Measurements from ENCODE around the gene TMEM116. TPM values are rescaled to one million over a fixed set of nuclear protein-coding genes. Genes with fewer than 3 reads are reported as not detected.

The TMEM116 gene
- total RNA-seq, 4 donors from 2014 or later, result 3.5 to 8.4 (median 7.5) TPM

- WGBS, result 84% methylated on average over 4 of the region's 4 CpGs
- H3K36me3 ChIP-seq, result peaks cover 62 to 96% (median 86%) of the 10 kb centered on the region in 4 donors
These were observed 22.3 kb upstream of the TMEM116 start for GRCh38 chr12:112035219-112035785.

GRCh38 chr12:112032292-112032691, 19.3 kb upstream of the TMEM116 start:
- Histone ChIP-seq H3K4me1 (no peaks in the 10 kb centered on the region), H3K27ac (replicated peaks in 1 of 4) (no peak overlapping the region), H3K9me3 (no peaks in the 10 kb centered on the region), H3K4me3 (no peak overlapping the region), H3K27me3 (no peaks in the 10 kb centered on the region), H3K36me3 (peaks cover 50 to 93% (median 74%) of the 10 kb centered on the region in 4 donors)
- no peak for TF ChIP-seq POLR2A (IDR thresholded peaks at IDR 0.05; ENCODE audit: low read depth)
- TF ChIP-seq POLR2AphosphoS5 (IDR thresholded peaks at IDR 0.05), result no peak
- no peak for TF ChIP-seq CTCF (IDR thresholded peaks at IDR 0.05)
- no peak for TF ChIP-seq EP300 (IDR thresholded peaks at IDR 0.05)
- intact Hi-C loops (cut with DNase I), result no loop called here
- no peak for DNase-seq (ENCODE audit: extremely low spot score)
- WGBS, result 87% methylated on average over 5 of the region's 5 CpGs

More at GRCh38 chr12:112035219-112035785, 22.3 kb upstream of the TMEM116 start:
- no peak for DNase-seq (ENCODE audit: extremely low spot score)
- intact Hi-C loops (cut with DNase I), result no loop called here
- H3K27ac ChIP-seq (replicated peaks in 1 of 4), result no peak overlapping the region
- H3K4me3 ChIP-seq, result no peak overlapping the region
- no peaks in the 10 kb centered on the region for H3K27me3 ChIP-seq
- TF ChIP-seq POLR2AphosphoS5 (IDR thresholded peaks at IDR 0.05) (no peak), CTCF (IDR thresholded peaks at IDR 0.05) (no peak), EP300 (IDR thresholded peaks at IDR 0.05) (no peak), POLR2A (IDR thresholded peaks at IDR 0.05; ENCODE audit: low read depth) (no peak)
- H3K9me3 ChIP-seq, result no peaks in the 10 kb centered on the region
- H3K4me1 ChIP-seq, result no peaks in the 10 kb centered on the region

GRCh38 chr12:112031472-112031871, 18.5 kb upstream of the TMEM116 start:
- H3K36me3 ChIP-seq, result peaks cover 45 to 85% (median 68%) of the 10 kb centered on the region in 4 donors
- H3K4me1 ChIP-seq, result no peaks in the 10 kb centered on the region
- TF ChIP-seq POLR2A (IDR thresholded peaks at IDR 0.05; ENCODE audit: low read depth) (no peak), EP300 (IDR thresholded peaks at IDR 0.05) (no peak), CTCF (IDR thresholded peaks at IDR 0.05) (no peak), POLR2AphosphoS5 (IDR thresholded peaks at IDR 0.05) (no peak)
- DNase-seq (ENCODE audit: extremely low spot score), result no peak
- 85% methylated on average over 2 of the region's 2 CpGs for WGBS
- H3K9me3 ChIP-seq, result no peaks in the 10 kb centered on the region
- H3K27me3 ChIP-seq, result no peaks in the 10 kb centered on the region
- no peak overlapping the region for H3K27ac ChIP-seq (replicated peaks in 1 of 4)
- no peak overlapping the region for H3K4me3 ChIP-seq
- intact Hi-C loops (cut with DNase I), result no loop called here

- DNase-seq (ENCODE audit: extremely low spot score), result no peak
- no peaks in the 10 kb centered on the region for H3K9me3 ChIP-seq
- no peak overlapping the region for H3K27ac ChIP-seq (replicated peaks in 1 of 4)
- intact Hi-C loops (cut with DNase I), result no loop called here
- TF ChIP-seq POLR2AphosphoS5 (IDR thresholded peaks at IDR 0.05) (no peak), POLR2A (IDR thresholded peaks at IDR 0.05; ENCODE audit: low read depth) (no peak), CTCF (IDR thresholded peaks at IDR 0.05) (no peak), EP300 (IDR thresholded peaks at IDR 0.05) (no peak)
- WGBS, result 95% methylated on average over 2 of the region's 2 CpGs
- no peaks in the 10 kb centered on the region for H3K4me1 ChIP-seq
- H3K4me3 ChIP-seq, result no peak overlapping the region
- no peaks in the 10 kb centered on the region for H3K27me3 ChIP-seq
- peaks cover 36 to 71% (median 58%) of the 10 kb centered on the region in 4 donors for H3K36me3 ChIP-seq
These were observed 16.3 kb upstream of the TMEM116 start for GRCh38 chr12:112029301-112029700.
